Activated CD8-positive, alpha-beta memory T cell treated with anti-CD3 and anti-CD28 coated beads, Interleukin-2, amount 50 U/mL, for 24 hours (primary cell): ENCODE results near the gene ARFGEF2.
"Not testable (repeated sequence)": the region's sequence is repeated elsewhere in the genome, so short reads cannot be mapped to it uniquely, and the experiment has no call there.

Source experiments
- DNase-seq: peaks from one replicate; pipeline ENCODE4 v3.0.0-alpha.2; 2020; ENCODE audit errors: extremely low read depth

ARFGEF2 gene

DNA sequence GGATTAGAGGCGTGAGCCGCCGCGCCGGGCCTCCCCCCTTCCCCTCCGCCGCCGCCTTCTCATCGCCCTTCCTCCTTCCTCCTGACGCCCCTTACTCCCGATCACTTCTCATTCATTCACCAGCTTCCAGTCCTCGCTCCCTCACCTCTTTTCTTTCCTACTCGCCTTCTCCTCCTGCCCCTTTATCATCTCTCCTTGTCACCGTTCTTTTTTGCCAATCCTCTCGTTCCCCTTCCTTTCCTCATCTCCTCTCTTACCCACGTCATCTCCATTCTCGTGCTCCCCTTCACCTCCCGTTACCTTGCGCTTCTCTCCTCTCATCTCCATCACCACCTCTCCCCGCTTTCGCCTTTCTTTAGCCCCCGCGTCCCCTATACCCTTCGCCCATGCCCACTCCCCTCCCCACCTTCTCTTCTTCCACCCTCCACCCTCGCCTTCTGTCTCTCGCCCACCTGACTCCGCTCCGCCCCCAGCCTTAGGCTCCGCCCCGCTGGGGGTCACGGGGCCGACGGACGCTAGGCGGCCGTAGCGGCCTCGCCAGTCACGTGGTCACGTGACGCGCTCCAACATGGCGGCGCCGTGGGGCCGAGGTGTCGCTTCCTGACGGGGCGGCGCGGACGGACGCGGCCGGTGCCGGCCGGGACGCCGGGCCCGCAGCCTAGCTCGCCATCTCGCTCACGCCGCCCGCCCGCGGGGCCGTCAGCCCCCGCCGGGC lies at the start of gene ARFGEF2:
ARFGEF2 (plus strand) TSS at position 544 of the 715 bp plus-strand sequence. CDS start 179 bp downstream, outside the sequence.
- peak; percentile 78 for DNase-seq

DNA sequence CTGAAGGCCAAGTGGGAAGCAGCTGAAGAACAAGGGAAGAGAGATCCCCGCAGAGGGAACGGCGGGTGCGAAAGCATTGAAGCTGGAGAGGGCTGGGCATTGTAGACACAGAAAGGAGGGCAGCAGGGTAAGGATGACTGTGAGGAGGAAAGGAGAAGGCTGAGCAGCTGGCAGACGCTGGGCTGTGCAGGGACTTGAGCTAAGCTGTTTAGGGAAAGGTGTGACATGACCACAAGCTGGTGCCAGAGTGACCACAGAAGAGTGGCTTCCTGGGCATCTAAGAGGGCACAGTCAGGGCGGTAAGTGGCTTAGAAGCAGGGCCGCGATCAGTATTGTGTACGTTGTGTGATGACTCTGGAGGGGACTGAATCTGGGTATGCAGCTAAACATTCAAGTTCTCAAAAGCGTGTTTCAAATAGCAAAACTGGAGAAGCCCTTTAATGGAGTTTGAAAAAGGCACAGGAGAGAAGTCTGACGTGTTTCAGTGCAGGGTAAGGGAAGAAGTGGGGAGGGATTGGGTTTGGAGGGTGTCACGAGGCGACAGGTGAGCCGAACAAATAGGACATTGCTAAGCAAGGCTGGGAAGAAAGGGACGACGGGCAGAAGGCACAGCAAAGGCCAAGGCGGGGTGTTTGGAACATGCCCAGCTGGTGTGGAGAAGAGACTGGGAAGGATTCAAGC lies 46.1 kb upstream of the ARFGEF2 start:
- no peak for DNase-seq

DNA sequence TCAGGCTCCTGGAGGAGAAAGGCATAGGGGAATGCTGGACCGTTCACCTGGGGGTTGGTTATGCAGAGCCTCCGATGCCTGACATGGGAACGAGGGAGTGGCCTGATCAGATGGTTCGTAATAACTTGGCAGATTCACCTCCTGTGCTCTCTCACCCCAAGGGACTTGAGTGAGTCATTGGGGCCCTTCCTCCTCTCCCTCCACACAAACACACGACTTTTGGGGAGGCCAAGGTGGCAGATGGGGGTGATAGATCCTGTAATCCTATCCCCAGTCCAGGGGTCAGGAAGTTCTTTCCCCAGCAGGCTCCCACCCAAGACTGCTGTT lies 45.6 kb upstream of the ARFGEF2 start:
- DNase-seq = no peak

DNA sequence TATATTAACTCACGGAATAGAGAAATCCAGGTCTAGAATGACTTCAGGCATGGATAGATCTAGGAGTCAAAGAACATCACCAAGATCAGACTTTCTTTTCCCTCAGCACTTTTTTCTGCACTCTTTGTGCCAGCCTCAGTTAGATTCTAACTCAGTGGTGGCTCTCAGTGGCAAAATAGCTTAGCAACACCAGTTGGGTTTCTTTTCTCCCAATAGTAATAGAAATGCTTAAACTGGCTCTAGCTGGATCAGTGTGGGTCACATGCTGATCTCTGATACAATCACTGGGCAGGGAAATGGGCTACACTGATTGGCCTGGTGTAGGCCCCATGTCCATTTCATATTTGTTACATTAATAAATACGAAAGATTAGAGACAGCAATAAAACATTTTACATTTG lies 44.2 kb upstream of the ARFGEF2 start:
- DNase-seq = no peak

DNA sequence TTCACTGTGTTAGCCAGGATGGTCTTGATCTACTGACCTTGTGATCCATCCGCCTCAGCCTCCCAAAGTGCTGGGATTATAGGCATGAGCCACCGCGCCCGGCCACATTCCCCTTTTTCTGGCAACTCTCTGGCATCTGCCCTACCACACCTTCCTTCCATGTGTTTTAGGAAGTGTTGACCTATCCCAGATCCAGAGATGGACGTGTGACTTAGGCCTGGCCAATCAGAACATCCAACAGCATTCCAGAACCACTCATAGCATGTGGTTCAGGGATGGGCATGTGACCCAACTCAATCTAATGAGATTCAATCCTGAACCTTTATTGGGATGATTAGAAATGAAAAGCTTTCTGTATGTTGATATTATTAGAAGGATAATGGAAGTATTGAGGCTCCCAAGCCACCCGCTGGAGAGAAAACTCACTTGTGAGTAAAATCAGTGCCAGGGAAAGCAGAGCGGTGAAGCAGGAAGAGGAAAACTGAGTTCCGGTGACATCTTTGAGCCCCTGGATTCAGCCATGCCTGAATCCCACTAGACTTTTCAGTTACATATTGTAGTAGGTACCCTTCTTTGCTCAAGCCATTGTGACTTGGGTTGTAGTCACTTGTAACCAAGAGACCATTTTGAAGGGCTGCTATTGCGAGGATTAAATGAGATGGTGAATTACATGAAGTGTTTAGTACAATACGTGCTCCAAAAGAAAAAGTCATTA lies 42.8 kb upstream of the ARFGEF2 start:
- DNase-seq = no peak

DNA sequence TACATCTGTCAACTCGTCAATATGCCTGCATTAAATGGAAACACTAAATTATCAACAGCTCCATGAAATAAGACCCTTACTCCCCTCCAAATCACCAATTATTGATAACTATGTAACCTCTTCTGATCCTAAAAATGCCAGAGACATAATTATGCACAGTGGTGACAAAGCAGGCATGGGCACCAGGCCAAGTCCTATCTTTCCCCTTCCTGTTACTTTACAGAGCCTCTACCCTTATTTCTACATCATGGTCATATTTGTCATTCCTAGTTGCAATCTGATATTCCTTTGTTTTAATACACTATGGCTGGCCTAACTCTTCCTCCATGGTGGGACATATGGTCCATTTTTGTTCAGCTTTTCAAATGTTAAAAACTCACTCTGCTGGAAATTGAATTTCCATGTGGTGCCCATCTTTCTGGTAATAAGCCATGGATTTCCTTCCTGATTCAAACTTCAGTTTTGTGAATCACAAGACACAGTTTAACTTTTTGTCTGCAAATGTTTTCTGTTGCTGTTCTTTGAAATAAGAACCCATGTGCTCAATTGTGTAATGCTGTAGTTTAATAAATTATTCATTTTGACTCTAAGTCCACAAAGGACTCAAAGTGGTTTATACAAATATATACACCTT lies 41.8 kb upstream of the ARFGEF2 start:
- DNase-seq = no peak

DNA sequence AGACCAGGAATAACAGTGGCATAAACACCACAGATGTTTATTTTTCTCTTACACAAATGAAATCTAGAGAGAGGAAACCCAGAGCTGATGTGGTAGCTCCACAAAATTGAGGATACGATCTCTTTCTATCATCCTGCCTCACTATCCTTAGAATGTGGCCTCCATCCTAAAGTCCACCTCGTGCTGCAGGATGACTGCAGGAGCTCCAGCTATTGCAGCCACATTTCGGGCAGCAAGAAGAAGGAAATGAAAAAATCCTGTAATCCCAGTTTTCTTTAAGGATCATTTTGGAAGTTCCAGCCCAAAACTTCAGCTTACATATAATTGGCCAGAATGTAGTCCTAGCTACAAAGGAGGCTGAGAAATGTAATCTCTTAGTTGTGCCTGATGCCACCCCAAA lies 41.2 kb upstream of the ARFGEF2 start:
- DNase-seq = no peak

DNA sequence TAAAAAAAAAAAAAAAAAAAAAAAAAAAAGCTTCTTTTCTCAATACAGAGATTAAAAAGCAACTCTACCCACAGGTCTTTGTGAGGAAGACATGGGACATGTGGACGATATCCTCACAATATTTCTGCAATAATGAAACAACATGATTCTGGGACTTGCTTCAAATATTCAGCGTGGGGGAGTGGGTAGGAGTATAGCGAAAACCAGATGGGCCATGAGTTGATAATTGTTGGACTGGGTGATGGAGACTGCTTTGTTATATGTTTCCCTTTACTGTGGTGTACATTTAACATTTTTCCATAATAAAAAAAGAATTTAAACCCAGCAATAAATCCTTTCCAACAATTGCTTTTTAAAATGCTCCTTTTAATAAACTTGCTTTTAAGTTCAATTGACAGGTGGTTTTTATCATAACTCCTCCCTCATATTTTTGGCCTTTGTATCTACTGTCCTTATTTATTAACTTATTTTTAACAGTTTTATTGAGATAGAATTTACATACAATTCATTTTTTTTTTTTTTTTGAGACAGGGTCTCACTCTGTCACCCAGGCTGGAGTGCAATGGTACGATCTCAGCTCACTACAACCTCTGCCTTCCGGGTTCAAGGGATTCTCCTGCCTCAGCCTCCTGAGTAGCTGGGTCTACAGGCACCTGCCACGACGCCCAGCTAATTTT lies 40.4 kb upstream of the ARFGEF2 start:
- DNase-seq = no peak

DNA sequence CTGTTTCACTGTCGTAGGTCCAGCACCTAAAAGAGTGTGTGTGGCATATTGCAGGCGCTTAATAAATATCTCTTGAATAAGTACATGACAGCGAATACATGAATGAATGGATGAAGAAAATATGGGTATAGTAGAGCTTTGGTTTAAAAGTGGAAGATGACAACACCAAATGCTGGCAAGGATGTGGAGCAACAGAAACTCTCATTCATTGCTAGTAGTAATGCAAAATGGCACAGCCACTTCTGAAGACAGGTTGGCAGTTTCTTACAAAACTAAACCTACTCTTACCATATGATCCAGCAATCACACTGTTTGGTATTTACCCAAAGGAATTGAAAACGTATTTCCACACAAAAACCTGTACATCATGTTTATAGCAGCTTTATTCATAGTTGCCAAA lies 36.3 kb upstream of the ARFGEF2 start:
- no peak for DNase-seq

DNA sequence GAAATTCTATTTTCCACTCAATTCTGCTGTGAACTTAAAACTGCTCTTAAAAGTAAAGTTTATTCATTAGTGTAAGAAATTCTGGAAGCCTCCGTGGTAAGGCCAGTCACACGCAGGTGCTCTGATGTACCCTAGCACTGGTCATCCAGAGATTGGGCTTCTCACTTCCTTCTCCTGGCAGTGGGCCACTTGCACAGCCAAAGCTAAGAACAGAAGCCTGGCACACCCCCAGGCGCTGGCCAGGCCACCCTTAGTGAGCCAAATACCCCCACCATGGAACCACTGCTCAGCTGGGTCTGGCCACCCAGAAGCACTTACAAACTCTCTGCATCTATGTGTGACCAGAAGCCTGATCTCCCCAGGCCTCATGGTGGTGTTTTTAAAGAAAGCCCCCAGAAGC lies 35.3 kb upstream of the ARFGEF2 start:
- DNase-seq = no peak

DNA sequence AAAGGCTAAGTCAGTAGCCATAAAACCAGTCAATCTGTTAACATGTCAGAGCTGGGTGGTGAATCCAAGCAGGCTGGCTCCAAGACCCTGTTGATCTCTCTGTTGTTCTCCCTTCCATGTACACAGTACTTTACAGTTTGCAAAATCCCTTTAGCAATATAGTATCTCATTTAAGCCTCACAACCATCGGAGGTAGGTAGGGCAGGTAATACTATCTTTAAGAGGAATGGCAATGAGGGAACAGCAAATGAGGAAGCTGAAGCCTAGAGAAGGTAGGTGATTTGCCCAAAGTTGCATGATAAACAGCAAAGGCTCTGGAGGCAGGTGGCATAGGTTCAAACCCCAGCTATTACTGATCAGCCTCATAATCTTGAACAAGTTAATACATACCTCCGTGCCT lies 34.7 kb upstream of the ARFGEF2 start:
- DNase-seq = no peak

DNA sequence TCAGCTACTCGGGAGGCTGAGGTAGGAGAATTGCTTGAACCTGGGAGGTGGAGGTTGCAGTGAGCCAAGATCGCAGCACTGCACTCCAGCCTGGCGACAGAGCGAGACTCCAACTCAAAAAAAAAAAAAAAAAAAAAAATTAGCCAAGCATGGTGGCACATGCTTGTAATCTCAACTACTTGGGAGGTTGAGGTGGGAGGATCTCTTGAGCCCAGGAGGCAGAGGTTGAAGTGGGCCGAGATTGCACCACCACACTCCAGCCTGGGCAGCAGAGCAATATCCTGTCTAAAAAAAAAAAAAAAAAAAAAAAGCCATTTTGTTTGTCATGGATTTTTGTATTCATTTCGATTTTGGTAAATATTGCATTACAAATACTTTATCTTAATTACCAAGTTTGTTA lies 33.0 kb upstream of the ARFGEF2 start:
- not testable (repeated sequence) for DNase-seq

DNA sequence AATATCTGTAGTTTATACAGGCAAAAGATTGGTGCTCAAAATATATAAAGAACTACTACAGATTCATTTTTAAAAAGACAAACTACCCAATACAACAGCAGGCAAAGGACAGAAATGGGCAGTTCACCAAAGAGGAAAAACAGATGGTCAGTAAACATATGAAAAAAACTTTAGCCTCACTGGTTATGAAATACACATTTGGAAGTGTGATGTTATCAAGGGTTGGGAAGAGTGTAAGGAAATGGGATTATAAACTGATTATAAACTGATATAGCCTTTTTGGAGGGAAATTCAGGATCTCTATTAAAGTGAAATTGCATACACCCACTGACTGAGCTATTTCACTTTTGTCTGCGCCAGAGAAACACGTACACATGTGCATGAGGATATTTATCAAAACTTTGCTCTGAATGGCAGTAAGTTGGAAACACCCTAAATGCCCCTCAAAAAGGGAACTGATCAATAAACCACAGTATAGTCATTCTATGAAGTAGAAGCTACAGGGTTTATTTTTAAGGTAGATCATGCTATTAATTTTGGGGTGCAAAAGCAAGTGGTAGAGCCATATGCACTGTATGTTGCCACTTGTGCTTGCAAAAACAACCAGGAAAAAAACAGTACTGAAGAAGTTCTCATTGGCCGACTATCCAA lies 32.2 kb upstream of the ARFGEF2 start:
- no peak for DNase-seq

DNA sequence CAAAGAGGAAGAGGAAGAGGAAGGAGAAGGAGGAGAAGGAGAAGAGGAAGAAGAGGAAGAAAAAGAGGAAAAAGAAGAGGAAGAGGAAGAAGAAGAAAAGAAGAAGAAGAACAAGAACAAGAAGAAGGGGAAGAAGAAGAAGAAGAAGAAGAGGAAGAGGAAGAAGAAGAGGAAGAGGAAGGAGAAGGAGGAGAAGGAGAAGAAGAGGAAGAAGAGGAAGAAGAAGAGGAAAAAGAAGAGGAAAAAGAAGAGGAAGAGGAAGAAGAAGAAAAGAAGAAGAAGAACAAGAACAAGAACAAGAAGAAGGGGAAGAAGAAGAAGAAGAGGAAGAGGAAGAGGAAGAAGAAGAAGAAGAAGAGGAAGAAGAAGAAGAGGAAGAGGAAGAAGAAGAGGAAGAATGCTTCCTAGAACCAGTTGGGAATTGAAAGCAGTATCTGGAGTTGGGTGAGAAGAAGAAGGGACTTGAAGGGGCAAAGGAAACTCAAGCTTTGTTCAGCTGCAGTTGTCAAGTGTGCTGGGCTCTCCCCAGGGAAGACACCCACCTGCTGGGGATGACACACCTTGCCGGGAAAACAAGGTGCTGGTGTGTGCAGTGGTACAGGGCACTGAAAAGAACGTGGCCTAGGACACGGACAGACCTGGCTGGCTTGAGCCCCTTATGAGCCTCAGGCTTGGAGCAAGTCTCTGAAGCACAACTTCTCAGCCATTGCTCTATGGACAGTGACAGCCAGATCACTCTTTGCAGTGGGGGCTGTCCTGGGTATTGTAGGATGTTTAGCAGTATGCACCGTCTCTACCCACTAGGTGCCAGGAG lies 30.1 kb upstream of the ARFGEF2 start:
- DNase-seq = no peak

DNA sequence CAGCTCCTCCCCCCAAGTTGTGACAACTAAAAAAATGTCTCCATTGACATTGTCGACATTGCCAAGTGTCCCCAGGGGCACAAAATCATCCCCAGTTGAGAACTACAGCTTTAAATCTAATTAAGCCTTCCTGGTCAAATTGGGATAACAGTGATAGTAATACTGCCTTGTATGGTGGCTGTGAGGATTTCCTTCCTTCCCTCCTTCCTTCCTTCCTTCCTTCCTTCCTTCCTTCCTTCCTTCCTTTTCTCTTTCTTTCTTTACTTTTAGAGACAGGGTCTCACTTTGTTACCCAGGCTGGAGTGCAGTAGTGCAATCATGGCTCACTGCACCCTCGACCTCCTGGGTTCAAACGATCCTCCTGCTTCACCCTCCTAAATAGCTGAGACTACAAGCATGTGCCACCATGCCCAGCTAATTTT lies 29.5 kb upstream of the ARFGEF2 start:
- DNase-seq = no peak

DNA sequence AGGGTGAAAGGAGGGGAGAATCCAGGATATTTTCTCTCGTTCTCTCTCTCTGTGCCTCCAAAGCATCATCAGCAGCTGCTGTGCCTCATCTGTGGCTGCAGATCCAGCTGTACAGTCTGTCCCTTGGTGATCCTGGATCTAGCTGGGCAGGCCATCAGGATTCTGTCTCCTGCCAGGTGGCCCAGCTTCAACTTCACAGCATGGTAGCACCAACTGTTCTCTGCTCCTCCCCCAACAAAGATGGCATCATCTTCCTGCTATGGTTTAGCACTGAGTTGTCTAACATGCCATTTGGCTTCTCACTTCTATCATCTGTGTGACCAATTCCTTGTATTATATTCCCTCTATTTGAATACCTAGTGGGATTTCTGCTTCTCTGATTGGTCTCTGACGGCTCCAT lies 28.6 kb upstream of the ARFGEF2 start:
- DNase-seq = no peak

DNA sequence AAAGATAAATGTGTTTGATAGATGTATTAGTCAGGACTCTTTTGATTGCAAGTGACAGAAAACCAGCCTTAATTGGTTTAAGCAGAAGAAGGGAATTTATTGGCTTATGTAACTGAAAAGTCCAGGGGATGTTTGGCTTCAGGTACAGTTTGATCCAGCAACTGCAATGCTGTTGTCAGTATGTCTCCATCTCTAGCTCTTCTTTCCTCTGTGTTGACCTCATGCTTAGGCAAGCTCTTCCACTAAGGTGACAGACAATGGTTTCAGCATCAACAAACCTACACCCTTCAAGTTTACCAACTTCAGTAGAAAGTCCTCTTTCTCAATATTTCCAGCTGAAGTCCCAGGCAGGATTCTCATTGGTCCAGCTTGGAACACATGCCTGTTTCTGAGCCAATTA lies 28.1 kb upstream of the ARFGEF2 start:
- no peak for DNase-seq

DNA sequence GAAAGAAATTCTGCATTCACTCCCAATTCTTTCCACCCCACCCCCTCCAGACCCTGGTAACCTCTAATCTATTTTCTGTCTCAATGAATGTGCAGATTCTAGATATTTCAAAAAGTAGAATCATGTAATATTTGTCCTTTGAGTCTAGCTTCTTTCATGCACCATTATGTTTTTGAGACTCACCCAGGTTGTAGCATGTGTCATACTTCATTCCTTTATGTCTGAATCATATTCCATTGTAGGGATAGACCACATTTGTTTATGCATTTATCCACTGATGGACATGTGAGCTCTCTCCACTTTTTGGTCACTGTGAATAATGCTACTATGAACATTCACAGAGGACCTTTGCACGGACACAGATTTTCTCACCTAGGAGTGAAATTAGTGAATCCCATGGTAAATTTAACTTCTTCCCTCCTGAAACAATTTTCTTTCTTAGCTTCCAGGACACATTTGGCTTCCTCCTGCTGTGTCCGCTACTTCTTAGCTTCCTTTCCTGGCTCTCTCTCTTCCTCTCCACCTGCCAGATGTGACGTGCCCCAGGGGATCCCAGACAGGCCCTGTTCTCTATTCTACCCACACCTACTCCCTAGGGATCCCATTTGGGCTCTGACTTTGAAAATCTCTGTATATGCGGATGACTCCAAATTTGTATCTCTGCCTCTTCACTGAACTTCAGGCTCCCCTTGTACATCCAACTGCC lies 24.1 kb upstream of the ARFGEF2 start:
- no peak for DNase-seq

DNA sequence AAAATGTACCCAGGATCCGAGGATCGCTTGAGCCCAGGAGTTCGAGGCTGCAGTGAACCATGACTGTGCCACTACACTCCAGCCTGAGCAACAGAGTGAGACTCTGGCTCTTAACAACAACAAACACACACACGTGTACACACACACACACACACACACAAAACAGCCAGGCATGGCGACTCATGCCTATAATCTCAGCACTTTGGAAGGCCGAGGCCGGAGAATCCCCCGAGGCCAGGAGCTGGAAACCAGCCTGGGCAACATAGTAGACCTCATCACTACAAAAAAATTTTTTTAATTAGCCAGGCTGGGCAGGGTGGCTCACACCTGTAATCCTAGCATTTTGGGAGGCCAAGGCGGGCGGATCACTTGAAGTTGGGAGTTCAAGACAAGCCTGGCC lies 23.3 kb upstream of the ARFGEF2 start:
- DNase-seq = no peak

DNA sequence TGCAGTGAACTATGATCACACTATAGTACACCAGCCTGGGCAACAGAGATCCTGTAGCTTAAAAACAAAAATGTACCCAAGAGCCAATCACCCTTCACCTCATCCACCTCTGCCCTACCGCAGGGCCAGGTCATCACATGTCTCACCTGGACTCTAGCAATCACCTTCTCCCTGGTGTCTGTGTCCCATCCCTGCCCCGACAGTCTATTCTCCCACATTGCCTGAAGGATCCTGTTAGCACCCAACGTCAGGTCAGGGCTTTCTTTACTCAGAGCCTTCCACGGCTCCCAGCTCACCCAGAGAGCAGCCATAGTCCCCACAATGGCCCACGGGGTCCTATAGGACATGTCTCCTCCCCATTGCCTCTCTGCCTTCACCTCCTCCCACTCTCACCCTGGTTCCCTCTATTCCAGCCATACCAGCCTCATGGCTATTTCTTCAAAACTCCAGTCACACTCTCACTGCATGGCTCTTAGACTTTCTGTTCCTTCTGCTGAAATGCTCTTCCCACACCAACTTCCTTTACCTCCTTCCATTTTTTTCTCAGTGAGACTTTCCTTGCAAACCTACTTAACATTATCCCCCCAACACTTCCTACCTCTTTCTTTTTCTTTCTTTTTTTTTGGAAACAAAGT lies 22.5 kb upstream of the ARFGEF2 start:
- no peak for DNase-seq
